OCI-LY3 (cell line): ENCODE measurements around the gene SPON1.

Experiments used
- CTCF ChIP-seq: fragments of 200-600, 300-600 bp; sonication (generic); IDR thresholded peaks from 2 replicates; pipeline ENCODE4 v1.5.1; 2014; ENCODE audit warnings: antibody characterized with exemption, low read length, low read depth
- EZH2phosphoT487 ChIP-seq: fragments of 200-600 bp; shearing (Covaris generic); IDR thresholded peaks from 2 replicates; pipeline ENCODE4 v1.6.1; 2018; ENCODE audit warnings: antibody characterized with exemption, mixed run types, low read depth

DNA sequence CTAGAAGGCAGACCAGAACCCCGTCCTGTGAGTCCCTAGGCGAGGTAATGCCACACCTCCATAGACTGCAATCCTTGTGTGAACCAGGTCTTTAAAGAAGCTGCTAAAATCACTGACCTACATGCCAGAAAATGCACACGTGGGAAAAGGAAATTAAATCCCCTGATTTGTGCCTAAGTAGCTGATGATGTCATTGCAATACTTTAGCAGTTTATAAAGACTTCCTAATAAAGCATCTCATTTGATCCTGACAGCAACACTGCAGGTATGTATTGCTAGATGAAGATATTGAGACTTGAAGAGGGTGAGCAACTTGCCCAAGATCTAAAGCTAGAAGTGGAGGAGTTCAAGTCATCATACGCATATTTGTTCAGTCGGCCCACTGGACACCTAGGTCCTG, 289.2 kb downstream of the SPON1 start:
- TF ChIP-seq CTCF (no peak), EZH2phosphoT487 (no peak)
